ENCODE measurements around the gene CNBD2.
"Not testable (repeated sequence)": the region's sequence is repeated elsewhere in the genome, so short reads cannot be mapped to it uniquely, and the experiment has no call there.

The CNBD2 gene

GRCh38 chr20:36028106-36028808 is 59.9 kb downstream of the CNBD2 start:
- DNase-seq = no peak

- DNase-seq = no peak
Observed at GRCh38 chr20:36030149-36030548, 61.8 kb downstream of the CNBD2 start.

- DNase-seq = no peak
Observed at GRCh38 chr20:36031806-36032205, 63.4 kb downstream of the CNBD2 start.

- DNase-seq = no peak
Observed at GRCh38 chr20:36034875-36035274, 66.5 kb downstream of the CNBD2 start.

GRCh38 chr20:36035745-36036144 is 67.4 kb downstream of the CNBD2 start:
- DNase-seq = no peak

GRCh38 chr20:36036688-36037087 is 68.3 kb downstream of the CNBD2 start:
- no peak for DNase-seq

GRCh38 chr20:36040571-36040970 is 72.2 kb downstream of the CNBD2 start:
- no peak for DNase-seq

GRCh38 chr20:36043441-36043840 is 75.1 kb downstream of the CNBD2 start:
- DNase-seq = no peak

GRCh38 chr20:36043892-36044515 is 75.6 kb downstream of the CNBD2 start:
- DNase-seq = no peak

GRCh38 chr20:36045373-36045714 is 77.0 kb downstream of the CNBD2 start:
- DNase-seq = no peak

GRCh38 chr20:36046073-36046798 is 77.8 kb downstream of the CNBD2 start:
- DNase-seq = not testable (repeated sequence)

GRCh38 chr20:36049408-36049807 is 81.0 kb downstream of the CNBD2 start:
- DNase-seq = not testable (repeated sequence)

GRCh38 chr20:36050436-36051317 is 82.3 kb downstream of the CNBD2 start:
- peak; percentile 50 for DNase-seq

GRCh38 chr20:36051318-36052116 is 83.1 kb downstream of the CNBD2 start:
- no peak for DNase-seq

- DNase-seq = no peak
Observed at GRCh38 chr20:36052117-36052513, 83.7 kb downstream of the CNBD2 start.

- DNase-seq = not testable (repeated sequence)
Observed at GRCh38 chr20:36053863-36054518, 85.6 kb downstream of the CNBD2 start.

GRCh38 chr20:36055145-36055544 is 86.8 kb downstream of the CNBD2 start:
- no peak for DNase-seq

GRCh38 chr20:36060676-36061075 is 92.3 kb downstream of the CNBD2 start:
- DNase-seq = no peak

GRCh38 chr20:36061754-36062153 is 93.4 kb downstream of the CNBD2 start:
- DNase-seq = no peak

- no peak for DNase-seq
Observed at GRCh38 chr20:36062799-36063198, 94.4 kb downstream of the CNBD2 start.

- DNase-seq = no peak
Observed at GRCh38 chr20:36063916-36064657, 95.7 kb downstream of the CNBD2 start.
